H54 (cell line): ENCODE data around the gene EPN1.

Experiments
- DNase-seq: peaks from one replicate; pipeline ENCODE4 v3.0.0; 2011; ENCODE audit warnings: low spot score, mixed read lengths; ENCODE audit not compliant: insufficient read length
- FAIRE-seq: peaks from 3 replicates; lab custom pipeline; 2011; peaks lifted over from hg19 to GRCh38; lab: Jason Lieb, UNC
- POLR2A ChIP-seq: IDR thresholded peaks from 2 replicates; pipeline ENCODE4 v1.6.1; 2011; ENCODE audit warnings: low read depth, mild to moderate bottlenecking, low read length

Gene EPN1

GRCh38 chr19:55694241-55694655 lies 19.2 kb downstream of the EPN1 start:
- DNase-seq, result no peak
- no peak for TF ChIP-seq POLR2A
- no peak for FAIRE-seq

GRCh38 chr19:55694656-55695491 lies 19.8 kb downstream of the EPN1 start:
- TF ChIP-seq POLR2A, result no peak
- FAIRE-seq, result no peak

GRCh38 chr19:55695511-55696290 lies 20.7 kb downstream of the EPN1 start:
- TF ChIP-seq POLR2A, result no peak
- FAIRE-seq, result no peak
- no peak for DNase-seq

More at GRCh38 chr19:55694656-55695491, 19.8 kb downstream of the EPN1 start:
- DNase-seq, result no peak

GRCh38 chr19:55696301-55697068 lies 21.5 kb downstream of the EPN1 start:
- TF ChIP-seq POLR2A, result no peak
- no peak for DNase-seq
- no peak for FAIRE-seq

- DNase-seq, result no peak
- no peak for FAIRE-seq
- no peak for TF ChIP-seq POLR2A
Observed at GRCh38 chr19:55697069-55697440, 22.0 kb downstream of the EPN1 start.

GRCh38 chr19:55697698-55698097 lies 22.7 kb downstream of the EPN1 start:
- TF ChIP-seq POLR2A, result no peak
- no peak for DNase-seq
- no peak for FAIRE-seq

GRCh38 chr19:55698256-55698655 lies 23.2 kb downstream of the EPN1 start:
- DNase-seq, result no peak
- TF ChIP-seq POLR2A, result no peak
- FAIRE-seq, result no peak

- FAIRE-seq (no peak), DNase-seq (no peak)
- TF ChIP-seq POLR2A, result no peak
Observed at GRCh38 chr19:55699221-55699620, 24.2 kb downstream of the EPN1 start.

GRCh38 chr19:55700813-55701212 lies 25.8 kb downstream of the EPN1 start:
- no peak for FAIRE-seq
- no peak for DNase-seq
- no peak for TF ChIP-seq POLR2A

GRCh38 chr19:55702131-55702627 lies 27.2 kb downstream of the EPN1 start:
- no peak for FAIRE-seq
- no peak for TF ChIP-seq POLR2A
- DNase-seq, result no peak

- TF ChIP-seq POLR2A, result no peak
- no peak for FAIRE-seq
- DNase-seq, result peak; percentile 67
Observed at GRCh38 chr19:55703790-55704215, 28.8 kb downstream of the EPN1 start.

GRCh38 chr19:55704494-55705245 lies 29.6 kb downstream of the EPN1 start:
- no peak for FAIRE-seq
- no peak for DNase-seq
- no peak for TF ChIP-seq POLR2A

GRCh38 chr19:55705972-55706371 lies 30.9 kb downstream of the EPN1 start:
- no peak for TF ChIP-seq POLR2A
- no peak for FAIRE-seq
- DNase-seq, result no peak
